Stomach (tissue), 9 donors: ENCODE measurements around the gene FBXO38. TPM values are rescaled to one million over a fixed set of nuclear protein-coding genes. Genes with fewer than 3 reads are reported as not detected.

ENCODE experiments used
- DNase-seq, 2 donors: peaks; one replicate each; pipeline versions ENCODE4 v3.0.0 to v3.0.0-alpha.2; 2013 to 2019
- H3K27ac ChIP-seq, 5 donors: fragments of 200-600 bp in 4 of 5; sonication (generic) in 4 of 5; one replicate each; pipeline ENCODE4 v1.5.1; 2013 to 2019; ENCODE audit warnings: mild to moderate bottlenecking in 1 of 5, moderate library complexity in 1 of 5
- H3K27me3 ChIP-seq, 3 donors: fragments of 200-600 bp; sonication (generic); one replicate each; pipeline ENCODE4 v1.5.1; 2017 to 2019; ENCODE audit warnings: mixed run types in 1 of 3
- H3K36me3 ChIP-seq, 4 donors: fragments of 200-600 bp; sonication (generic); 1 replicate in 3 of 4; 2 replicates in 1 of 4; pipeline ENCODE4 v1.5.1; 2016 to 2019
- H3K4me1 ChIP-seq, 4 donors: fragments of 200-600 bp; sonication (generic); one replicate each; pipeline ENCODE4 v1.5.1; 2016 to 2019
- H3K4me3 ChIP-seq, 4 donors: fragments of 200-600 bp; sonication (generic) in 3 of 4; one replicate each; pipeline ENCODE4 v1.5.1; 2016 to 2019; ENCODE audit warnings: mild to moderate bottlenecking in 1 of 4
- H3K9me3 ChIP-seq, 4 donors: fragments of 200-600 bp; sonication (generic); one replicate each; pipeline ENCODE4 v1.5.1; 2016 to 2019
- CTCF ChIP-seq, 7 experiments: fragments of 450-650 bp in 4 of 7; fragments of 200-600 bp in 3 of 7; sonication (generic) in 3 of 7; IDR thresholded peaks; one replicate each; pipeline ENCODE4 v1.5.1; 2016 to 2019; ENCODE audit warnings: antibody characterized with exemption in 7 of 7, control low read depth in 2 of 7, mild to moderate bottlenecking in 1 of 7
- EP300 ChIP-seq: sonication (generic); formaldehyde crosslinking; IDR thresholded peaks from one replicate; pipeline ENCODE4 v1.6.1; 2017; ENCODE audit warnings: antibody characterized with exemption
- POLR2A ChIP-seq, 4 donors: fragments of 450-650 bp; IDR thresholded peaks; one replicate each; pipeline ENCODE4 v1.6.1; 2016; ENCODE audit warnings: antibody characterized with exemption in 4 of 4, control low read depth in 2 of 4, mild to moderate bottlenecking in 1 of 4, moderate library complexity in 1 of 4
- POLR2AphosphoS5 ChIP-seq, 3 donors: sonication (generic); formaldehyde crosslinking; IDR thresholded peaks; one replicate each; pipeline ENCODE4 v1.6.1; 2016; ENCODE audit warnings: antibody characterized with exemption in 3 of 3
- WGBS, 5 donors: extraction: QIAGEN DNeasy Blood & Tissue Kit in 3 of 5; methylation state at CpG; one replicate each; pipeline versions ENCODE4 v1.1.5 to v1.1.7; 2013 to 2018; 5-methylcytosine and 5-hydroxymethylcytosine counted together
- intact Hi-C: fragments of 100-400 bp; cut with DNase I; formaldehyde crosslinking; loops from one replicate; pipeline ENCODE4 v1.15.1; 2023; ENCODE audit warnings: low total_unique reads
- polyA plus RNA-seq, 3 donors: library from polyadenylated mRNA; stranded (reverse); fragments of 200-250 nt; gene quantifications; one replicate each; pipeline ENCODE4 v1.2.3, GENCODE V29; 2013
- total RNA-seq, 5 donors: library from RNA; depleted of rRNA; stranded (reverse); fragments of >200 nt; gene quantifications; one replicate each; pipeline versions ENCODE4 v1.1.0 to v1.2.3, GENCODE V29; 2014 to 2016
- donor health status: healthy with polysubstance abuse.
- donor health status: Bipolar disorder and iron deficiency.
- donor health status: healthy.

Gene FBXO38
- total and polyA plus RNA-seq, 8 donors: 10.7 to 119 (median 16.6) TPM

- no peak for DNase-seq
- intact Hi-C loops: no loop called here
- WGBS, 5 donors: 77 to 90% (median 87%) methylated on average over 3 of the region's 3 CpGs
- no peak overlapping the region for H3K4me3 ChIP-seq
- no peak for TF ChIP-seq CTCF (IDR thresholded peaks at IDR 0.05)
- TF ChIP-seq EP300: no peak
- TF ChIP-seq POLR2AphosphoS5 (IDR thresholded peaks at IDR 0.05): no peak
- no peak for TF ChIP-seq POLR2A (IDR thresholded peaks at IDR 0.05)
- no peaks in the 10 kb centered on the region for H3K36me3 ChIP-seq
- no peaks in the 10 kb centered on the region for H3K9me3 ChIP-seq
- H3K27ac ChIP-seq: no peak overlapping the region
- H3K27me3 ChIP-seq: peaks cover 0 to 11% (median 0%) of the 10 kb centered on the region in 3 donors
- peaks cover 0 to 4% (median 1%) of the 10 kb centered on the region in 4 donors for H3K4me1 ChIP-seq
Observed at GRCh38 chr5:148486456-148486855, 102.7 kb downstream of the FBXO38 start.

- no peak for DNase-seq
- Histone ChIP-seq H3K4me3 (no peak overlapping the region), H3K4me1 (peaks cover 0 to 4% (median 0%) of the 10 kb centered on the region in 4 donors), H3K9me3 (no peaks in the 10 kb centered on the region), H3K36me3 (no peaks in the 10 kb centered on the region), H3K27ac (no peak overlapping the region), H3K27me3 (peaks cover 0 to 6% (median 0%) of the 10 kb centered on the region in 3 donors)
- intact Hi-C loops: no loop called here
- TF ChIP-seq EP300 (no peak), CTCF (IDR thresholded peaks at IDR 0.05) (no peak), POLR2A (IDR thresholded peaks at IDR 0.05) (no peak), POLR2AphosphoS5 (IDR thresholded peaks at IDR 0.05) (no peak)
- WGBS, 5 donors: 43 to 64% (median 54%) methylated on average over 2 of the region's 2 CpGs
Observed at GRCh38 chr5:148488757-148489156, 105.0 kb downstream of the FBXO38 start.

- Histone ChIP-seq H3K4me1 (peaks cover 0 to 4% (median 0%) of the 10 kb centered on the region in 4 donors), H3K27me3 (peaks cover 0 to 6% (median 0%) of the 10 kb centered on the region in 3 donors), H3K27ac (no peak overlapping the region), H3K9me3 (no peaks in the 10 kb centered on the region), H3K4me3 (no peak overlapping the region), H3K36me3 (no peaks in the 10 kb centered on the region)
- no peak for DNase-seq
- TF ChIP-seq CTCF (IDR thresholded peaks at IDR 0.05) (no peak), POLR2AphosphoS5 (IDR thresholded peaks at IDR 0.05) (no peak), EP300 (no peak), POLR2A (IDR thresholded peaks at IDR 0.05) (no peak)
- 19 to 59% (median 43%) methylated on average over 10 of the region's 10 CpGs for WGBS, 5 donors
- intact Hi-C loops: no loop called here
Observed at GRCh38 chr5:148491015-148491792, 107.4 kb downstream of the FBXO38 start.

GRCh38 chr5:148491793-148492184 is 108.0 kb downstream of the FBXO38 start:
- H3K36me3 ChIP-seq: no peaks in the 10 kb centered on the region
- intact Hi-C loops: no loop called here
- WGBS, 5 donors: 45 to 80% (median 73%) methylated on average over 6 of the region's 6 CpGs
- H3K9me3 ChIP-seq: no peaks in the 10 kb centered on the region
- no peak overlapping the region for H3K27ac ChIP-seq
- DNase-seq: no peak
- TF ChIP-seq CTCF (IDR thresholded peaks at IDR 0.05): no peak
- TF ChIP-seq EP300: no peak
- no peak for TF ChIP-seq POLR2A (IDR thresholded peaks at IDR 0.05)
- no peak for TF ChIP-seq POLR2AphosphoS5 (IDR thresholded peaks at IDR 0.05)
- no peaks in the 10 kb centered on the region for H3K27me3 ChIP-seq
- H3K4me3 ChIP-seq: no peak overlapping the region
- H3K4me1 ChIP-seq: peaks cover 0 to 4% (median 0%) of the 10 kb centered on the region in 4 donors
